CD4-positive, alpha-beta T cell treated with Interleukin-17A for 1 hour (primary cell): ENCODE measurements around the gene MYL11.

ENCODE experiments used
- DNase-seq: peaks from one replicate; pipeline ENCODE4 v3.0.0-alpha.2; 2020

MYL11 gene

GRCh38 chr16:30397056-30397455, 22.5 kb downstream of the MYL11 start:
- DNase-seq = no peak

- DNase-seq = peak; percentile 21
Observed at GRCh38 chr16:30397776-30398660, 23.4 kb downstream of the MYL11 start.

- DNase-seq = no peak
Observed at GRCh38 chr16:30398661-30399434, 24.2 kb downstream of the MYL11 start.

- no peak for DNase-seq
Observed at GRCh38 chr16:30399435-30400186, 25.0 kb downstream of the MYL11 start.

GRCh38 chr16:30401768-30402425, 27.3 kb downstream of the MYL11 start:
- DNase-seq = no peak

GRCh38 chr16:30406795-30407101, 32.1 kb downstream of the MYL11 start:
- DNase-seq = no peak

- peak; percentile 91 for DNase-seq
Observed at GRCh38 chr16:30407102-30407803, 32.7 kb downstream of the MYL11 start, which contains the start of gene ZNF771. Gene ZNF771, plus strand, starts transcription at chr16:30407606. Its CDS starts 448 bp downstream, at chr16:30408054.

GRCh38 chr16:30407804-30408534, 33.4 kb downstream of the MYL11 start:
- no peak for DNase-seq

GRCh38 chr16:30409125-30410060, 34.8 kb downstream of the MYL11 start:
- DNase-seq = peak; percentile 94

- no peak for DNase-seq
Observed at GRCh38 chr16:30413112-30413806, 38.7 kb downstream of the MYL11 start.

- DNase-seq = no peak
Observed at GRCh38 chr16:30414159-30414558, 39.6 kb downstream of the MYL11 start.

GRCh38 chr16:30416047-30416603, 41.5 kb downstream of the MYL11 start:
- DNase-seq = no peak

GRCh38 chr16:30416624-30417528, 42.3 kb downstream of the MYL11 start:
- no peak for DNase-seq

GRCh38 chr16:30417529-30418349, 43.1 kb downstream of the MYL11 start:
- DNase-seq = peak; percentile 91

- DNase-seq = no peak
Observed at GRCh38 chr16:30418350-30419181, 44.0 kb downstream of the MYL11 start.

- DNase-seq = no peak
Observed at GRCh38 chr16:30421010-30421409, 46.4 kb downstream of the MYL11 start.
